GM10266 (cell line): Measurements from ENCODE around the gene LPCAT3.
"Not testable (repeated sequence)": the region's sequence is repeated elsewhere in the genome, so short reads cannot be mapped to it uniquely, and the experiment has no call there.

Source experiments
- DNase-seq: peaks from one replicate; pipeline ENCODE4 v3.0.0; 2012; ENCODE audit errors: extremely low spot score
- TF ChIP-seq, protein P1 (sequence below): IDR thresholded peaks from 2 replicates; pipeline ENCODE4 v1.5.1; 2012; ENCODE audit warnings: mild to moderate bottlenecking, low read depth; ENCODE audit not compliant: control insufficient read depth, insufficient read depth; ENCODE audit errors: missing control alignments

The LPCAT3 gene

DNA sequence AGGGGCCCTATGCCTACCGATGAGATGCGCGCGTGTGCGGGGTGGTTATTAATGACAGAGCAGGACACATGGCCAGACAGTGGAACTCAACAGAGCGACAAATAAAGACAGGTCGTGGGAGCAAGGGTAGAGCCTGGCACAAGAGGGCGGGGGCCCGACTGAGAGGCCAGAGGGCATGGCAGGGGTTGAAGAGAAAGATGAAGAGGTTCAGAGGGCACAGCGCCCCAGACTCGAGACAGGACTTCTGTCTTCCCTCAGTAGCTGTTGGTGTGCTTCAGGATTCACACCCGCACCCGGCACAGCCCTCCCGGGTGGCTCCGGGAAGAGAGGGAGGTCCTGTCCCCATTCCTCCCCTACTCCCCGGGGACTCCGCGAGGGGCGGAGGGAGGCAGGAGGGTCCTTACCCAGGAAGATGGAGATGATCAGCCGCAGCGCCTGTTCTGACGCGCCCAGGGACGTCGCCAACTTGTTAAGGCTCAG, 366 bp downstream of the LPCAT3 start:
- no peak for DNase-seq
- TF ChIP-seq, protein P1, sequence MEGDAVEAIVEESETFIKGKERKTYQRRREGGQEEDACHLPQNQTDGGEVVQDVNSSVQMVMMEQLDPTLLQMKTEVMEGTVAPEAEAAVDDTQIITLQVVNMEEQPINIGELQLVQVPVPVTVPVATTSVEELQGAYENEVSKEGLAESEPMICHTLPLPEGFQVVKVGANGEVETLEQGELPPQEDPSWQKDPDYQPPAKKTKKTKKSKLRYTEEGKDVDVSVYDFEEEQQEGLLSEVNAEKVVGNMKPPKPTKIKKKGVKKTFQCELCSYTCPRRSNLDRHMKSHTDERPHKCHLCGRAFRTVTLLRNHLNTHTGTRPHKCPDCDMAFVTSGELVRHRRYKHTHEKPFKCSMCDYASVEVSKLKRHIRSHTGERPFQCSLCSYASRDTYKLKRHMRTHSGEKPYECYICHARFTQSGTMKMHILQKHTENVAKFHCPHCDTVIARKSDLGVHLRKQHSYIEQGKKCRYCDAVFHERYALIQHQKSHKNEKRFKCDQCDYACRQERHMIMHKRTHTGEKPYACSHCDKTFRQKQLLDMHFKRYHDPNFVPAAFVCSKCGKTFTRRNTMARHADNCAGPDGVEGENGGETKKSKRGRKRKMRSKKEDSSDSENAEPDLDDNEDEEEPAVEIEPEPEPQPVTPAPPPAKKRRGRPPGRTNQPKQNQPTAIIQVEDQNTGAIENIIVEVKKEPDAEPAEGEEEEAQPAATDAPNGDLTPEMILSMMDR, result no peak

DNA sequence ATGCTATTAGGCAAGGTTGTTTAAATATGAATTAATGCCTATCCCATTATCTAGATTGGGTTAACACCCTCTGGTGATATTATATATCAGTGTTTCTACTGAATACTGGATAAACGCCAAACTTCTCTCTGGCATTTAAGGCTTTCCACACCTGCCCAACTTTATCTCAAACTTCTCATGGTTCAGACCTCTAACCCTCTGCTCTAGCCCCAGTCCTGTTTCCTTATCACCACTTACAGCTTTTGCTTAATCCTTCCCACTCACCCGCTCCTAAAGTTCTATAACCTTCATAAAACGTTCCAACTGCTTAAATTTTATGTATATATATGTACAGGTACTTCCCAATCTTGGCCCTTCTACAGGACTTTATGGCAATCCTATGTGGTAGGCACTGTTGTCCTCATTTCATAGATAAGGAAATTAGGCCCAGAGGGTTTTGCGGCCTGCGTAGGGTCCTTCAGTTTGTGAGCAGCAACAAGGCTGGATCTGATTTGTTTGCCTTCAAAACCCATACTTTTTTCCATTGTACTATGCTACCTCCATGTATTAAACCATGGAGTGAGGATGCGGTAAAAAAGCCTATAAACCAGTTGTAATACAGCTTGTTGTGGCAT, 1.2 kb downstream of the LPCAT3 start:
- no peak for DNase-seq
- TF ChIP-seq, protein P1, result no peak

DNA sequence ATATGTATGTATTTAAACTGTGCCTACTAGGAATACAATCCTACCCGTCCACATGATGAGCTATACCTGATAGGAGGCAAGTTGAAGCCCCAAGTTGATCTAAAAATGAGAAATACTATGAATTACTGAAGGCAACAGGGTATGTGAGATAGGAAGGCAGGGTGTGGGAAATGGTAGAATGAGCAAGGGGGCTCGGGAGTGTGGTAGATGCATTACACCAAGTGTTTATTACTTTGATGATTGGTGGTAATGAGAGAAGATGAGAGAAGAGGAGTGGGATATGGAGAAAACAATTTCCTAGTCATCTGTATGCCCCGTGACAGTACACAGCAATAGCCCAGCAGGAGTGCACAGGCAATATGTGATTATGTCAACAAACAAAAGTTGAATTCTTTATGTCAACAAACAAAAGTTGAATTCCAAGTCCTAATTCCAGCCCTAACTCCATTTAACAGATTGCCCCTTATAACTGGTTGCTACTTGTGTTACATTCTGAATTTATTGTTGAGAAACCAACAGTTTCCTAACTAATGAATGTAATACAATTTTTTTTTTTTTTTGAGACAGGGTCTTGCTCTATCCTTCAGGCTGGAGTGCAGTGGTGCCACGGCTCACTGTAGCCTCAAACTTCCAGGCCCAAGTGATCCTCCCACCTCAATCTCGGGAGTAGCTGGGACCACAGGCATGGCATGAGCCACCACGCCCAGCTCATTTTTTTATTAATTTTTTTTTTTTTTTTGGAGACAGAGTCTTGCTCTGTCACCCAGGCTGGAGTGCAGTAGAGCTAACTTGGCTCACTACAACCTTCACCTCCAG, 2.5 kb downstream of the LPCAT3 start:
- TF ChIP-seq, protein P1, result no peak
- no peak for DNase-seq

DNA sequence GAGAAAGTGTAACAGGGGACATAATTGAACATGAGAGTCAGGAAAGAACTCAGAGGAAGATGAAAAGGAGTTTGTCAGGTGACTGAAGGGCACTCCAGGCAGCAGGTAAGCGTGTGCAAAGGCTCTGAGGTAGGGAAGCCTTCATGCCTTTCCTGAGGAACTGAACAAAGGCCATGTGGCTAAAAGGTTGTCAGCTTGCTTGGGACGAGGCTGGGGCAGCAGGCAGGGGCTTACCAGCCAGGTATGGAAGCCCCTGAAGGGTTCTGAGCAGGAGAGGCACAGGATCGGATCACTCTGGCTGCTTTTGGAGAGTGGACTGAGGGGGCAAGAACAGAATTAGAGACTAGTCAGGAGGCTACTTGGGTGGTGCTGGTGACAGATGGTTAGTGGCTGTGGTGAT, 5.2 kb downstream of the LPCAT3 start:
- TF ChIP-seq, protein P1, result no peak
- DNase-seq, result no peak

DNA sequence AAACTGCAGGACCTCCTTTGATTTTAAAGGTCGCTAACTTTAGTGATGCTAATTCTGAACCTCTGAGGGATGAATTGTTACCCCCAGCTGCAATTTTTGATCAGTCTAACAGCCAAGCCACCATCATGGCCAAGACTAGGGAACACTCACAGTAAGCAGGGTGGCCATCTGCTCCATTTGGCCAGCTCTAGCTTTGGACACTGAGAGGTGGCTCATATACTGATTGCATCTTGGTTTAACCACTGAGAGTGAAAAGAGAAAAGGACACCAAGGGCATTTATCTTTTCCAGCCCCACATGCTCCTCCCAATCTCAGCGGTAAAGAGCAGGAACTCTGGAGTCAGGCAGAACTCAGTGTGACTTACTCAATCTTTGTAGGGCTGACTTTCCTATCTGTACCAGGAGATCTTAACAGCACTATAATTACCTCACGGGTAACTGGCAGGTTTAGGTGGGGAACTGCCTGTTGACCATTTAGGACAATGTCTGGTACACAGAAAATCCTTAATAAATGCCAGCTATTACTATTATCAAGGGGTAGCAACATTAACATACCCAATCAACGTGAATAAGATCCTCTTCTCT, 6.2 kb downstream of the LPCAT3 start:
- TF ChIP-seq, protein P1, result no peak
- DNase-seq, result no peak

DNA sequence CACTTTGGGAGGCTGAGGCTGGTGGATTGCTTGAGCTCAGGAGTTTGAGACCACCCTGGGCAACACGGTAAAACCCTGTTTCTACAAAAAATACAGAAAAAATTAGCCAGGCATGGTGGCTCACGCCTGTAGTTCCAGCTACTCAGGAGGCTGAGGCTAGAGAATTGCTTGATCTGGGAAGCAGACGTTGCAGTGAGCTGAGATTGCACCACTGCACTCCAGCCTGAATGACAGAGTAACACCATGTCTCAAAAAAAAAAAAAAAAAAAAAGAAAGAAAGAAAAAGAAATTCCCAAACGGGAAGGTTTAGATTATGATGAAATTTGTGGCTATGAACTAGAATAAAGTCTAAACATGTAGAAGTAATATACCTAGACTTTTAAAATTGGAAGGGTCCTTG, 6.9 kb downstream of the LPCAT3 start:
- DNase-seq, result not testable (repeated sequence)

DNA sequence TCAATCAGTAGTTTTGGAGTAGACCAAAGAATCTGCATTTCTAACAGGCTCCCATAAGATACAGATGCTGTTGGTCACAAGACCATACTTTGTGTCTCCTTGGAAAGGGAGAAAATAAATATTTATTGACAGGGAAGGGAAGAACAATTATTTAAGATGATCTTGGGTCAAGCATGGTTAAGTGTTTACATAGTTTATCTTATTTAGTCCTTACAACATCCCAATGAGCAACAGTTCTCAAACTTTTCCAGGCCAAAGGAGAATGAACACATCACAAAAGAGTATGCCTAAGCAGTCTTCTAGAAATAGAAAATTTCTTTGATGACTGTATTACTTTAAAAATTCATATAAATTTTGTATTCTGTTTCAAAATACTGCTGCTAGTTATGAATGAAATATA, 8.8 kb downstream of the LPCAT3 start:
- TF ChIP-seq, protein P1, result no peak
- no peak for DNase-seq
